Loucy (cell line): ENCODE measurements around the gene ZNF470.

Source experiments
- H2AFZ ChIP-seq: fragments of 200-600 bp; sonication (generic); 2 replicates; pipeline ENCODE4 v1.6.0; 2016; ENCODE audit warnings: antibody characterized with exemption, mild to moderate bottlenecking, low read length, moderate library complexity
- H3F3A ChIP-seq: fragments of 200-600 bp; 2 replicates; pipeline ENCODE4 v1.6.0; 2016; ENCODE audit warnings: antibody characterized with exemption, low read depth, mild to moderate bottlenecking
- H3K27me3 ChIP-seq: fragments of 200-600 bp; sonication (generic); 2 replicates; pipeline ENCODE4 v1.6.1; 2014; ENCODE audit warnings: low read length, mild to moderate bottlenecking; ENCODE audit not compliant: insufficient read depth, poor library complexity, severe bottlenecking
- H3K36me3 ChIP-seq: fragments of 200-600 bp; sonication (generic); 2 replicates; pipeline ENCODE4 v1.6.1; 2016; ENCODE audit warnings: low read length; ENCODE audit not compliant: insufficient read depth
- H3K4me1 ChIP-seq: fragments of 200-600 bp; sonication (generic); 2 replicates; pipeline ENCODE4 v1.5.1; 2014; ENCODE audit warnings: low read length, mild to moderate bottlenecking; ENCODE audit not compliant: insufficient read depth, poor library complexity, severe bottlenecking
- H3K4me2 ChIP-seq: fragments of 200-600 bp; sonication (generic); 2 replicates; pipeline ENCODE4 v1.6.0; 2014; ENCODE audit warnings: antibody characterized with exemption, low read length, low read depth, mild to moderate bottlenecking; ENCODE audit not compliant: poor library complexity, severe bottlenecking
- H3K4me3 ChIP-seq: fragments of 200-600 bp; sonication (generic); 2 replicates; pipeline ENCODE4 v1.5.1; 2014; ENCODE audit warnings: low read length, mild to moderate bottlenecking, mixed read lengths; ENCODE audit not compliant: poor library complexity, severe bottlenecking
- H3K79me2 ChIP-seq: fragments of 200-600 bp; sonication (generic); 2 replicates; pipeline ENCODE4 v1.6.1; 2014; ENCODE audit warnings: low read length; ENCODE audit not compliant: insufficient read depth
- H3K9ac ChIP-seq: fragments of 200-600 bp; sonication (generic); 2 replicates; pipeline ENCODE4 v1.6.0; 2014; ENCODE audit warnings: mild to moderate bottlenecking, low read depth, low read length, moderate library complexity; ENCODE audit not compliant: poor library complexity, severe bottlenecking
- H3K9me2 ChIP-seq: fragments of 200-600 bp; sonication (generic); replicated peaks from 2 replicates; pipeline ENCODE4 v1.6.1; 2016; ENCODE audit warnings: low read depth, low read length, mixed read lengths
- H3K9me3 ChIP-seq: fragments of 200-600 bp; sonication (generic); 2 replicates; pipeline ENCODE4 v1.6.1; 2014; ENCODE audit warnings: mild to moderate bottlenecking, antibody characterized with exemption, low read length, low read depth; ENCODE audit not compliant: insufficient read depth
- H4K20me1 ChIP-seq: fragments of 200-600 bp; sonication (generic); 2 replicates; pipeline ENCODE4 v1.6.0; 2014; ENCODE audit warnings: antibody characterized with exemption, low read length, mild to moderate bottlenecking; ENCODE audit not compliant: insufficient read depth, poor library complexity, severe bottlenecking
- CTCF ChIP-seq: fragments of 200-600 bp; sonication (generic); conservative IDR thresholded peaks from 2 replicates; pipeline ENCODE4 v1.5.1; 2014; ENCODE audit warnings: mild to moderate bottlenecking, antibody characterized with exemption, low read length
- EZH2phosphoT487 ChIP-seq: fragments of 200-600 bp; IDR thresholded peaks from 2 replicates; pipeline ENCODE4 v1.6.1; 2018; ENCODE audit warnings: antibody characterized with exemption, mild to moderate bottlenecking, moderate library complexity, borderline replicate concordance

Gene ZNF470

GRCh38 chr19:56623006-56623405, 55.7 kb downstream of the ZNF470 start:
- no peaks in the 10 kb centered on the region for H3K9me3 ChIP-seq
- no peaks in the 10 kb centered on the region for H3K4me1 ChIP-seq
- no peaks in the 10 kb centered on the region for H3K27me3 ChIP-seq
- H3K9ac ChIP-seq: no peak overlapping the region
- H3K9me2 ChIP-seq: no peaks in the 10 kb centered on the region
- no peak overlapping the region for H3K4me3 ChIP-seq
- no peak overlapping the region for H3K4me2 ChIP-seq
- no peaks in the 10 kb centered on the region for H3F3A ChIP-seq
- no peak overlapping the region for H2AFZ ChIP-seq
- TF ChIP-seq EZH2phosphoT487: no peak
- TF ChIP-seq CTCF: no peak
- no peaks in the 10 kb centered on the region for H3K79me2 ChIP-seq
- H4K20me1 ChIP-seq: peaks cover 5% of the 10 kb centered on the region
- H3K36me3 ChIP-seq: peaks cover 43% of the 10 kb centered on the region; the same call in 1 of the 2 replicates

- no peak overlapping the region for H3K4me2 ChIP-seq
- no peak overlapping the region for H2AFZ ChIP-seq
- H3K4me3 ChIP-seq: no peak overlapping the region
- H3K4me1 ChIP-seq: no peaks in the 10 kb centered on the region
- H3K9me3 ChIP-seq: 0 out of 2 replicates have a peak, but pooled peaks cover 5% of the 10 kb centered on the region
- H3K36me3 ChIP-seq: peaks cover 40% of the 10 kb centered on the region; the same call in 1 of the 2 replicates
- no peaks in the 10 kb centered on the region for H3F3A ChIP-seq
- no peaks in the 10 kb centered on the region for H4K20me1 ChIP-seq
- no peak overlapping the region for H3K9ac ChIP-seq
- H3K79me2 ChIP-seq: no peaks in the 10 kb centered on the region
- H3K9me2 ChIP-seq: no peaks in the 10 kb centered on the region
- TF ChIP-seq CTCF (no peak), EZH2phosphoT487 (no peak)
- no peaks in the 10 kb centered on the region for H3K27me3 ChIP-seq
Observed at GRCh38 chr19:56625708-56626107, 58.4 kb downstream of the ZNF470 start.

- no peak overlapping the region for H3K9ac ChIP-seq
- H3K36me3 ChIP-seq: no peaks in the 10 kb centered on the region
- H3K4me3 ChIP-seq: no peak overlapping the region
- no peaks in the 10 kb centered on the region for H4K20me1 ChIP-seq
- H3K4me1 ChIP-seq: no peaks in the 10 kb centered on the region
- H3K9me3 ChIP-seq: peaks cover 13% of the 10 kb centered on the region; the same call in 1 of the 2 replicates
- H3K9me2 ChIP-seq: no peaks in the 10 kb centered on the region
- H3K79me2 ChIP-seq: no peaks in the 10 kb centered on the region
- no peak overlapping the region for H2AFZ ChIP-seq
- H3F3A ChIP-seq: no peaks in the 10 kb centered on the region
- no peaks in the 10 kb centered on the region for H3K27me3 ChIP-seq
- H3K4me2 ChIP-seq: no peak overlapping the region
- TF ChIP-seq EZH2phosphoT487: no peak
- TF ChIP-seq CTCF: no peak
Observed at GRCh38 chr19:56633021-56633420, 65.8 kb downstream of the ZNF470 start.
